GM19372 (cell line): Measurements from ENCODE around the gene TOR1A.

Source experiments
- ATAC-seq: cut with Tn5 transposase; IDR thresholded peaks from one replicate; pipeline ENCODE4 v1.9.1; 2021; ENCODE audit warnings: mild to moderate bottlenecking, low read depth, moderate library complexity; ENCODE audit not compliant: unreplicated experiment

Gene TOR1A

DNA sequence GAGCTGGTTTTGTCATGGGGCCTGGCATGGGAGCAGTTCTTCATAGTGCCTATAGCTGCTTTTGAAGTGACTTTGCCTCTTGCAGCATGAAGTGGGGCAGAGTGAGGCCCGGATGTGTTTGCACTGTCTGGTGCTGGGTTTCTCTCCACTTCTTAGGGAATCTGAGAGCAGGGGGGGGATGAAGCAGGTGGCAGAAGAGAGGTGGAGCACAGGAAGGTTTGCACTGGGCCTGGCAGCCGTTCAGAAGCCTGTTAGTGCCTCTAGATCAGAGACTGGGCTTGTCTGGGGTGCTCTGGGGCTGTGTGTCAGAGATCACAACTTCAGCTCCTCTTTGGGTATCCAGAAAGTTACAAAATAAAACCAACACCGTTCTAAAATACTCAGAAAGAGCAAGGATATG, 29.7 kb upstream of the TOR1A start:
- no peak for ATAC-seq

DNA sequence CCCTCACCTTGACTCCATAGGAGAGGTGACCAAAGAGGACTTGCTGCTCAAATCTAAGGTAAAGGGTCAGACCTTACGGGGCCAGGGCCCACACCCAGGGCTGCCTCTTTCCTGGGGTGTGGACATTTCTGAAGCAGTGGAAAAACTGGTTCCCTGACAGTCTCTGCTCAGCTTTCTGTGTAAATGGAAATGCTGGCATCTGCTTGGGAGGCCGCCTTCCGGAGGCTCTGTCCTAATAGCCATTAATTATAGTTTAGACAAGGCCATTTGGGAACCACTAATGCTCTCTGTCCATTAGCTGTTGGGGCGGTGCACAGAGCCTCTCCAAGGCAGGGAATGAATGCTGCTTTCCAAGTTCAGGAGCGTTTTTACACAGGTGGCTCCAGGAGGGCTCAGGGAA, 28.6 kb upstream of the TOR1A start:
- no peak for ATAC-seq

GRCh38 chr9:129851821-129852220, 27.9 kb upstream of the TOR1A start:
- no peak for ATAC-seq

GRCh38 chr9:129850821-129851550, 27.1 kb upstream of the TOR1A start:
- no peak for ATAC-seq

GRCh38 chr9:129849901-129850300, 26.0 kb upstream of the TOR1A start:
- ATAC-seq: no peak

DNA sequence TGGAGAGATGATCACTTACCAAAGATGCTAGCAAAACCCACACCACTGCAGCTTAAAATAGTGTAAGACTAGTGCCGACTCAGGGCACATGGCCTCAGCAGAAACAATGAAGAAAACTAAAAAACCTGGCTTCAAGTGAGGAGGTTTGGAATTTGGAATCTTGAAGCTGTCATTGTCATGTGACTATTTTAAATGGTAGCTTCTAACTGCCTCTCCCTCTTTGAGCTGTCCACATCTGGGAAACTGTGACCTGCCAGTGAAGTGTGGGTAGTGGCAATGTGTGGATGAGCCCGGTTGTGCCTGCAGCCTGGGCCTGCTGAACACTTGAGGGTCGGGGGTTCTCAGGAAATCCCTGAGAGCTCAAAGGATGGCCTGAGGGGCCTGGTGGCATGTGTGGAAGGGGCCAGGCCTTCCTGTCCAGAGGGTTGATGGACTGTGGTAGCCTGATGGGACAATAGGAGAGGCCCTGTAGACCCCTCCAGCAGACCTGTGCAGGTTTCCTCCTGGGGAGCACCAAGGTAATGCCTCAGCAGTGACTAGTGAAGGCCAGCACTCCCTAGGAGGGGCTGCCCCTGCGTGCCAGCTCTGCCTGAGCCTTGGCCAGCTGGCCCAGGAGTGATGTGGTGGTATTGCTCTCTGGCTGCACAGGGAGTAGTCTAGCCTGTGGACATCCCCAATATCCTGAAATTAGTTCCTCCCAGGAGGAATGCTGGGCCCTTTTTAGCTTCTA, 24.9 kb upstream of the TOR1A start:
- no peak for ATAC-seq

DNA sequence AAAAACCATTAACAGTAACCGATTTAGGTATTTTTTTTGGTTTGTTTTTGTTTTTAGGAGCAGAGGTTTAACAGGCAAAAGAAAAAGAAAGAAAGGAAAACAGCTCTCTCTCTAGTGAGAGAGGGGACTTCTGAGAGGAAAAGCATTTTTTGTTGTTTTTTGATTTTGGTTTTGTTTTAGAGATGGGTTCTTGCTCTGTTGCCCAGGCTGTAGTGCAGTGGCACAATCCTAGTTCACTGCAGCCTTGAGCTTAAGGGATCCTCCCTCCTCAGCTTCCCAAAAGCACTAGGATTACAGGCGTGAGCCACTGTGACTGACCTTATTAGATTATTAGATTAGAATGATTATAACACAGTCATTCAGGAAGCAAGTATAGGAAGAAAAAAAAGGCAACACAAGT, 21.4 kb upstream of the TOR1A start:
- ATAC-seq: no peak

DNA sequence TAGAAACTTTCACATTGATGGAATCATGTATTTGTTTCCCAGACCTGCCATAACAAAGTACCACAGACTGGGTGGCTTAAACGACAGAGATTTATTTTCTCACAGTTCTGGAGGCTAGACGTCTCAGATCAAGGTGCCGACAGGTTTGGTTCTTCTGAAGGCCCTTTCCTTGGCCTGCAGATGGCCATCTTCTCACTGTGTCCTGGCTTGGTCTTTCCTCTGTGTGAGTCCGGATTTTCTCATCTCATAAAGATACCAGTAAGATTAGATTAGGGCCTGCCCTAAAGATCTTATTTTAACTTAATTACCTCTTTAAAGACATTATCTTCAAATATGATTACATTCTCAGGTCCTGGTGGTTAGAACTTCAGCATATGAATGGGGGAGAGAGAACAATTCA, 17.1 kb upstream of the TOR1A start:
- no peak for ATAC-seq

GRCh38 chr9:129840034-129840433, 16.1 kb upstream of the TOR1A start:
- no peak for ATAC-seq

GRCh38 chr9:129839324-129840023, 15.5 kb upstream of the TOR1A start:
- no peak for ATAC-seq

- no peak for ATAC-seq
These were observed 14.8 kb upstream of the TOR1A start for GRCh38 chr9:129838707-129839259.

- no peak for ATAC-seq
These were observed 12.5 kb upstream of the TOR1A start for GRCh38 chr9:129836311-129837007.

DNA sequence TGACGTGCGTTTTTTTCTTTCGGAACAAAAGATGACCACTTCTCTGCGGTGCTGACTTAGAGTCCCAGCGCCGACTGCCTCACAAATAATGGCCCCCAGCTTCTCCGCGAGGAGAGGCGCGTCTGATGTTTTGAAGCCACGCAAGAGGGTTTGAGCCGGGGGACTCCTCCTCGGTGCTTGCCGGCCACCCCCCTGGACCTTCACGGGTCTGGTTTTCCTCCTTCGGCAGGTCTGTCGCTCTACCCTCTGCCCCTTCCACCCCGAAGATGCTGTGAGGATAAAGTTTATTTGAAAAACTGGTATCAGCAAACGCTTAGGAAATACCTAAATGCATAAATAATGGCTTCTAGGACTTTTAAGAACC, 11.9 kb upstream of the TOR1A start:
- ATAC-seq: no peak

DNA sequence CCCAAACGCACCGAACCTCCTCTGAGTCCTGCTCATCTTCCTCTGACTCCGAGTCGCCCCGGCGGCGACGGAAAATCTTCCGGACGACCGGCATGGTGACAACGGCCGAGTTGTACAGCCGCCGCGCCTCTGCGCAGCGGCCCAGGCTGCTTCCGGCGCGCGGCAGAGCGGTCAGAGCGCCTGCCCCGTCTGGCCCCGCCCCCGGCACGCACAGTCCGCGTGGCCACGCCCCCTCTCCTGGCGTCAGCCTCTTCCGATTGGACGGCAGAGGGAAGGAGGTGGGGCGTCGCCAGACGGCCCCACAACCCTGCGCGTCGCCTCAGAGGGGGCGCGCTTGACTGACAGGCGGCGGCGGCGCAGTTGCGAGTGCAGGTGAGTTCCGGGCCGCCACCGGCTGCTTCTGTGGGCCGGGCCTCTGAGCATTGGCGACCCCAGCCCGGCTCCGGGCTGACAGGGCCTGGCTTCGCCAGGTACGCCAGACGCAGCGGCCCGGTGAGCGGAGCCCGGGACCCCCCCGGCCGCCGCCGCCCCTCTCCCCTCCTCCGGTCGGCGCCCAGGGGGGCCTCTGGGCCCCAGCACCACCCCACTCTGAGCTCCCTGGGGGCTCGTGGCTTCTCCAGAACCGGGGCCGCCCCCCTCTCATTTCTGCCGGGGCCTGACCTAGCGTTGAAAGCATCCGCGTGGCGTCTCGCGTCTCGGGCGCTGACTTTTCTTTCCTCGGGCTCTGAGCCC, 11.4 kb upstream of the TOR1A start, which contains the start of the genes C9orf78 and USP20:
TSS of gene C9orf78 (minus strand) at position 148 of the 732 bp plus-strand sequence. CDS start at position 94, 54 bp downstream.
TSS of gene USP20 (plus strand) at position 331 of the 732 bp plus-strand sequence. CDS start 17,098 bp downstream, outside the sequence.
- ATAC-seq: peak; percentile 91

GRCh38 chr9:129834489-129835127, 10.7 kb upstream of the TOR1A start:
- ATAC-seq: peak; percentile 25

DNA sequence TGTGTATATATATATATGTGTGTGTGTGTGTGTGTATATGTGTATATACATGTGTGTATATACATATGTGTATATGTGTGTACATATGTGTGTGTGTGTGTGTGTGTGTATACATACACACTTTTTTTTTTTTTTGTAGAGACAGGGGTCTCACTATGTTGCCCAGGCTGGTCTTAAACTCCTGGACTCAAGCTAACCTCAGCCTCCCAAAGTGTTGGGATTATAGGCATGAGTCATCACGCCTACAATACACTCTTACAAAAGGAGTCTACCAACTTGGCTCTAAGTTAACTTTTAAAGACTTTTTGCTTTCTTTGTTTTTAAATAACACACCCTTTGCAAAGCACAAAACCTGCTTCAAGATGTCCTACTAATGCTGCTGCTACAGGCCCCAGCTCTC, 9.0 kb upstream of the TOR1A start:
- no peak for ATAC-seq

GRCh38 chr9:129828969-129829368, 5.0 kb upstream of the TOR1A start:
- ATAC-seq: no peak

DNA sequence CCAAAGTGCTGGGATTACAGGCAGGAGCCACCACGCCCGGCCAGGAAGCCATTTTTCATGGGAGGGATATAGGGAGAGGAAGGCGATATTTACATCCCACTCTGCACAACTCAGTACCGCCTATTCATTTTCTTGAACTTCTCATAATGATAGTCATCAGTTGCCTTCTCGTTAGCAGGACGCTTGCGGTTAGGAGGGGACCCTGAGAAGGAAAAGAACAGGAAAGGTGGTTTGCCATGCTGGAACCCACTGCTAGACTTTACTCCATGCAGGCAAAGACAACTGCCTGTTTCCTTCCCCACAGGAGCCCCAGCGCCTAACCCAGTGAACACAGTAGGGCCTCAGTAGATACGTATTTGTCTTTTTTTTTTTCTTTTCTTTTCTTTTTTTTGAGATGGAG, 4.1 kb upstream of the TOR1A start:
- ATAC-seq: no peak

- no peak for ATAC-seq
These were observed 2.8 kb upstream of the TOR1A start for GRCh38 chr9:129826759-129827158.
